Activated CD8-positive, alpha-beta T cell treated with anti-CD3 and anti-CD28 coated beads for 36 hours (primary cell): ENCODE measurements around the gene PLEKHM3. TPM values are rescaled to one million over a fixed set of nuclear protein-coding genes. Genes with fewer than 3 reads are reported as not detected.

Experiments
- ATAC-seq: fragments of 200-7000 bp; cut with Tn5 transposase; one replicate; pipeline ENCODE4 v1.10.0; 2021; ENCODE audit warnings: mild to moderate bottlenecking, moderate library complexity
- CTCF ChIA-PET: fragments of 350-600 bp; sonication (Branson Sonifier 250); formaldehyde crosslinking; loops from one replicate; lab custom pipeline; 2021; ENCODE audit warnings: antibody characterized with exemption; lab: Charles Lee
- POLR2A ChIA-PET: fragments of 350-600 bp; sonication (Branson Sonifier 250); formaldehyde crosslinking; loops from one replicate; lab custom pipeline; 2021; ENCODE audit warnings: antibody characterized with exemption; lab: Charles Lee
- DNase-seq: peaks from one replicate; pipeline ENCODE4 v3.0.0-alpha.2; 2020
- H3K27ac Mint-ChIP-seq: one replicate; pipeline ENCODE4 v1.8.0; 2021; ENCODE audit warnings: mild to moderate bottlenecking, mixed read lengths
- H3K27me3 Mint-ChIP-seq: one replicate; pipeline ENCODE4 v1.8.0; 2021; ENCODE audit warnings: mixed read lengths
- H3K36me3 Mint-ChIP-seq: one replicate; pipeline ENCODE4 v1.8.0; 2021; ENCODE audit warnings: low read depth, mixed read lengths
- H3K4me1 Mint-ChIP-seq: one replicate; pipeline ENCODE4 v1.8.0; 2021; ENCODE audit warnings: low read depth, mixed read lengths
- H3K4me3 Mint-ChIP-seq: one replicate; pipeline ENCODE4 v1.8.0; 2021; ENCODE audit warnings: mild to moderate bottlenecking, moderate library complexity, mixed read lengths
- H3K9me3 Mint-ChIP-seq: one replicate; pipeline ENCODE4 v1.8.0; 2021; ENCODE audit warnings: mixed read lengths
- intact Hi-C: fragments of 100-400 bp; cut with micrococcal nuclease; formaldehyde crosslinking; loops from one replicate; pipeline ENCODE4 v1.10.0; 2022
- total RNA-seq, 2 experiments: library from RNA; stranded (reverse); gene quantifications; one replicate each; pipeline ENCODE4 v1.2.3, GENCODE V29; 2021
- TF ChIP-seq, protein P1 (sequence below): fragments of 200-600 bp; IDR thresholded peaks from one replicate; pipeline ENCODE4 v1.8.0; 2022; ENCODE audit warnings: antibody characterized with exemption, mild to moderate bottlenecking

PLEKHM3 gene
- total RNA-seq, 2 experiments from 2014 or later, result 4.5 to 4.7 TPM

DNA sequence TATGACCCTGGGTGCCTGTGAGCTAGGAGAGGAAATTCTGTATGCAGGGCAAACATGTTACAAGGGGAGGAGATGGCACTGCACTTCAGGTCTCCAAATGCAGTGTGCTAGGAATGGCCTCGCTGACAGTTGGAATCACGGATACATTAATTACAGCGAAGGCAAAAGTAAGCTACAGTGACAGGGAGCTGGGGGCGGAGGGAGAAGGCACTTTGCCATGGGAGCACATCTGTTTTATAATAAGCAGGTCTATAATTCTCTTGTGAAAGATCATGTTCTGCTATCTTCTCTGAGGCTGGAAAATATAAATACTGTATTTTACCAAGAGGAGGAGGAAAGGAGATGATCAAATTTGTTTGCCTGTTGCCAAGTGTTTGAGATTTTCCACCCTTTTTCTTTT lies 199.3 kb downstream of the PLEKHM3 start:
- ATAC-seq (no peak), DNase-seq (no peak)
- intact Hi-C loops, result no loop called here
- Mint-ChIP-seq H3K9me3 (no peaks in the 10 kb centered on the region), H3K27ac (no peak overlapping the region), H3K36me3 (peaks cover 5% of the 10 kb centered on the region), H3K4me1 (peaks cover 3% of the 10 kb centered on the region), H3K27me3 (no peaks in the 10 kb centered on the region), H3K4me3 (no peak overlapping the region)
- POLR2A ChIA-PET, result interaction anchor here (0.6 kb wide), 1 partner anchor 21 kb away, joined by 3 read pairs; no protein-coding TSS in a partner anchor
- CTCF ChIA-PET, result no interaction called here
- TF ChIP-seq, protein P1, sequence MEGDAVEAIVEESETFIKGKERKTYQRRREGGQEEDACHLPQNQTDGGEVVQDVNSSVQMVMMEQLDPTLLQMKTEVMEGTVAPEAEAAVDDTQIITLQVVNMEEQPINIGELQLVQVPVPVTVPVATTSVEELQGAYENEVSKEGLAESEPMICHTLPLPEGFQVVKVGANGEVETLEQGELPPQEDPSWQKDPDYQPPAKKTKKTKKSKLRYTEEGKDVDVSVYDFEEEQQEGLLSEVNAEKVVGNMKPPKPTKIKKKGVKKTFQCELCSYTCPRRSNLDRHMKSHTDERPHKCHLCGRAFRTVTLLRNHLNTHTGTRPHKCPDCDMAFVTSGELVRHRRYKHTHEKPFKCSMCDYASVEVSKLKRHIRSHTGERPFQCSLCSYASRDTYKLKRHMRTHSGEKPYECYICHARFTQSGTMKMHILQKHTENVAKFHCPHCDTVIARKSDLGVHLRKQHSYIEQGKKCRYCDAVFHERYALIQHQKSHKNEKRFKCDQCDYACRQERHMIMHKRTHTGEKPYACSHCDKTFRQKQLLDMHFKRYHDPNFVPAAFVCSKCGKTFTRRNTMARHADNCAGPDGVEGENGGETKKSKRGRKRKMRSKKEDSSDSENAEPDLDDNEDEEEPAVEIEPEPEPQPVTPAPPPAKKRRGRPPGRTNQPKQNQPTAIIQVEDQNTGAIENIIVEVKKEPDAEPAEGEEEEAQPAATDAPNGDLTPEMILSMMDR, result no peak

DNA sequence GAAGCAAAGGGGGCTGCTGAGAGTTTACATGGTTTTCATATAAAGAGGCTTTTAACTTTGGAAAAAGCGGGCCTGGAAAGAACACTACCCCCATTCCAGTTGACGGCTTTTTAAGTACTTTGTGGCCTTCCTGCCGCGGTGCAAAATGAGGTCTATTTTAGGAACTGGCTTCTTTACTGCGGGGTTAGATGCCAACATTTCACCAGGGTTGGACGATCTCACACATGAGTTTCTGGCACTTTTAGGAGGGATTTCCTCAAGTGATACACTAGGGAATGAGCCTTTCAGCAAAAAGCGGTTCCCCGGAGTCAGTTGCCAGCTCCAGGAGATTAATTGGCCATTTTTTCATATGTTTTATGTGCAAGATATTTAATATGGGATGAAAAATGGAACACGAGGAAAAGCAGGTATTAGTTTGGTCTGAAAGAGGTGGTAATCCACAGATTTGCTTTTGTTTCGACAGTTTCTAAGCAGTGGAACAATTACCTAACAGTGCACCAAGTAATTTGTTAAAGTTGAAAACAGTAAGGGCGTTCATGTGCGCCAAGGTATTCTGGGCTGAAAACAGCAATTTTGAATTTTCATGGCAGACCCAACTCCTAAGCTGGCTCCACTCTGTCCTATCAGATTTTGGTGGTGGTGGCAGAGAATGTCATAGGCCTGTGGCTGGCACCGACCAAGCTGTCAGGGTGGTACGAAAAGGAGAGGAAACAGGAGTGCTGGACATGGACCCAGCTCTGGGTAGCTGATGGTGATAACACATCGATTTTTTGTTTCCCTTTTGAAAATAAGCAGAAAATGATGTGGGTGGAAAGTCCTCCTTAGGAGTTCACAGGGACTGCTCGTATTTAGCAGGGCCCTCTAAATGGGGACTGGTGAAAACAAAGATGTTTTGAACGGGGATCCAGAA lies 200.0 kb downstream of the PLEKHM3 start:
- no peak overlapping the region for H3K4me3 Mint-ChIP-seq
- ATAC-seq (no peak), DNase-seq (no peak)
- H3K4me1 Mint-ChIP-seq, result peaks cover 3% of the 10 kb centered on the region
- no peak overlapping the region for H3K27ac Mint-ChIP-seq
- ChIA-PET POLR2A (interaction anchor here (0.6 kb wide), 1 partner anchor 20 kb away, joined by 3 read pairs; no protein-coding TSS in a partner anchor), CTCF (no interaction called here)
- H3K36me3 Mint-ChIP-seq, result peaks cover 5% of the 10 kb centered on the region
- H3K27me3 Mint-ChIP-seq, result no peaks in the 10 kb centered on the region
- intact Hi-C loops, result no loop called here
- TF ChIP-seq, protein P1, result no peak
- H3K9me3 Mint-ChIP-seq, result no peaks in the 10 kb centered on the region

DNA sequence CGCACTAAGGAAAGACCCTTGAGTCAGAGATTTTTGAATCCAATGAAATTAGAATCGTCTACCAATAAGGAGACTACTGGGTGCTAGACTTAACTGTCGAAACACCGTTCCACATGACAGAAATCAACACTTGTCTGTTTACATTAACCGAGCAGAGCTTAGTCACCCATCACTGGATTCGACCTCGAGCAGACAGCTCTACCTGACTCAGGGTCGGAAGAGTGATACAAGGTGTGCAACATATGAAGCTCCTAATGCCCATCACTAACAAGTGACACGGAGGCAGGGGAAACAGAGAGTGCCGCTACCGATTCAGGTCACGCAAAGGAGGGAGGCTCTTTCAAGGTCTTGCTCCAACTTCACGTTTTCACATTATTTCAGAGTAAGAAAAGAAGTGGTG lies 201.5 kb downstream of the PLEKHM3 start:
- ATAC-seq, result no peak
- H3K4me1 Mint-ChIP-seq, result no peaks in the 10 kb centered on the region
- H3K27me3 Mint-ChIP-seq, result no peaks in the 10 kb centered on the region
- H3K27ac Mint-ChIP-seq, result no peak overlapping the region
- POLR2A ChIA-PET, result no interaction called here
- peaks cover 5% of the 10 kb centered on the region for H3K36me3 Mint-ChIP-seq
- CTCF ChIA-PET, result no interaction called here
- no peak for DNase-seq
- H3K4me3 Mint-ChIP-seq, result no peak overlapping the region
- H3K9me3 Mint-ChIP-seq, result no peaks in the 10 kb centered on the region
- TF ChIP-seq, protein P1, result no peak
- intact Hi-C loops, result no loop called here

DNA sequence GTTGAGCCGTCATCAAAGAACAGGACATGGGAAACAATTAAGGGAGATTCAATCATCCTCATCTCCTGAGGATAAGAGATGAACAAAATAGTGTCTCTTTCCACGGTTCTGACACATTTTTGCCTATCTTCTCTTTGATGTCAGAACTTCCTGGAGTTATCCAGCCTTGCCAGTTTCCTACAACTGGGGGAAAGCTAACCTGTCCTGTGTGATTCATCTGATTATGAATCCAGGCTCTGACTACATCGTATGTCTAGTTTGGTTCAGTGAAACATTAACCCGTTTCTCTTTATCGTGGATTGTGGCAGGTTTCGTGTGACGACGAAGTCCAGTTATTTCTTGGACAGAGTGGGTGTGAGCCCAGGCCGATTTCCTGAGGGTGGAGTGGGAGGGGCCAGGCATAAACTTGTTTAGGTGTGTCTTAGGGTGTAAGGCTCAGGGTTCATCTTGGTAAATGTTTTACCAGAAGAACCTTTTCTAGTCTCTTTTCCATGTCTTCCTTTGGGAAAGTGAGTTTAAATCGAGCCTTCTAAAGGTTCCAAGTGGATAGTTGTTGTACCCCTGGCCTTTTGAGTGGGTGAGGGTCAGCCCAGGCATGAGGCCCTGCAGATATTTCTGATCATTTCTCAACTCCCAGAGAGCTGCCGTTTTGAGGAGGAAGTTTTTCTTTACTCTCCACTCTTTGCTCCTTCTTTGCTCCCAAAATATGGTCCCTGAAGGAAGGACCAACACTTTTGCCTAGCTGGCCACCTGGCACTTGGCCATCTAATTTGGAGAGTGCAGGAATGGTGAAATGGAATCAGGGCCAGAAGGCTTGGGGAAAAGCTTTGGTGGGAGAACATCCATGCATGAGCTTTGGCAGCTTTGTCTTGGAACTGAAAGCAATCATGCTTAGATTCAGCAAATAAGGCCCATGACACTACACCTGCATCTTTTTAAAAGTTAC lies 205.2 kb downstream of the PLEKHM3 start:
- Mint-ChIP-seq H3K9me3 (no peaks in the 10 kb centered on the region), H3K4me3 (no peak overlapping the region), H3K27me3 (no peaks in the 10 kb centered on the region), H3K36me3 (no peaks in the 10 kb centered on the region), H3K4me1 (no peaks in the 10 kb centered on the region), H3K27ac (no peak overlapping the region)
- POLR2A ChIA-PET, result no interaction called here
- DNase-seq (no peak), ATAC-seq (no peak)
- TF ChIP-seq, protein P1, result no peak
- CTCF ChIA-PET, result interaction anchor here (1.6 kb wide), 1 partner anchor 252 kb away, joined by 3 read pairs; no protein-coding TSS in a partner anchor
- intact Hi-C loops, result no loop called here
